ENCODE measurements around the gene MAP1S.

Gene MAP1S

DNA sequence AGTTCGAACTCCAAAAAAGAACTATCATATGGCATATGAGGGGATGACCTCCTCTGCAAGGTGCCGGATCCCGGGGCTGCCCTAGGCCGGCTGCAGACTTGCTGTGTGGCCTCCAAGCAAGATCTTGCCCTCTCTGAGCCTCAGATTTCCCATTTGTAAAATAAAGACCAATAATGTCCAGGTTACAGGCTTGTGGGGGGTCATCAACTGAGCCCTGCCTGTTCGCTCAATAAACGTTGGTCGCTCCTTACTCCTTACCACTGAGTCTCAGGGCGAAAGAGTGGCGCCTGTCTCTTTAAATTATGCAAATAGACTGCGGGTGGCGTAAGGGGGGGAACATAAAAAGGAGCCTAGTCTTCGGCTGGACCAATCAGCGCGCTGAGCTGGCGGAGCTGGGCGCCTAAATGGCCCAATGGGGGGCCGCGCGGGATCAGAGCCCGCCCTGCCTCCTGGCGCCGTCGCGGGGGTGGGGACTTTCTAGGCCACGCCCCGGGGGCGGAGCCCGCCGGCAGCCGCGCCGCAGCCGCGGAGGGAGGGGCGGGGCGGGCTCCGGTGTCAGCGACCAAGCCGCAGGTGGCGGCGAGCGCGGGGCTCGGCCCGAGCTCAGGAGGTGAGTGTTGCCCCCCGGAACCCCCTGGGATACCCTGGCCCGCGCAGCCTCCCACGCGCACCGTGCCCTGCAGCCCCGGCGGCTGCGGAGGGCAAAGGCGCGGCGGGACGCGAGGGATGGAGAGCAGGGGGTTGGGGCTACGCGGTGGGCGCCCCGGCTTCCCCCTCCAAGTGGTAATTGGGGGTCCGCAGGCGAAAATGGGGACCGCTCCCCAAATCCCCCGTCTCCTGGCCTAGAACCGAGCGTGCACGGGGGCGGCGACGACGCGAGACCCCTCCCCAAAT lies 28.2 kb downstream of the MAP1S start:
- H3K79me2 ChIP-seq (ENCODE audit: low read length), result peaks cover 21% of the 10 kb centered on the region
- H2AFZ ChIP-seq (ENCODE audit: low read depth, low read length), result peak overlapping the region; percentile 24; the same call in 1 of the 2 replicates
- H3K4me1 ChIP-seq (ENCODE audit: low read length), result peaks cover 45% of the 10 kb centered on the region
- H3K4me2 ChIP-seq (ENCODE audit: low read length), result peak overlapping the region; percentile 85
- H3K4me3 ChIP-seq (ENCODE audit: low read length), result peak overlapping the region; percentile 83
- H3K36me3 ChIP-seq (replicated peaks; ENCODE audit: low read depth, low read length), result no peaks in the 10 kb centered on the region
- no peaks in the 10 kb centered on the region for H3K9me3 ChIP-seq (ENCODE audit: insufficient read depth, low read length)
- no peaks in the 10 kb centered on the region for H3K27me3 ChIP-seq (ENCODE audit: low read depth, low read length)
- peak overlapping the region; percentile 64 for H3K9ac ChIP-seq (ENCODE audit: low read length)
- H4K20me1 ChIP-seq (ENCODE audit: insufficient read depth, low read length), result no peaks in the 10 kb centered on the region
- no peak for TF ChIP-seq EZH2phosphoT487 (IDR thresholded peaks at IDR 0.05; ENCODE audit: low read depth)
- TF ChIP-seq, protein P1, sequence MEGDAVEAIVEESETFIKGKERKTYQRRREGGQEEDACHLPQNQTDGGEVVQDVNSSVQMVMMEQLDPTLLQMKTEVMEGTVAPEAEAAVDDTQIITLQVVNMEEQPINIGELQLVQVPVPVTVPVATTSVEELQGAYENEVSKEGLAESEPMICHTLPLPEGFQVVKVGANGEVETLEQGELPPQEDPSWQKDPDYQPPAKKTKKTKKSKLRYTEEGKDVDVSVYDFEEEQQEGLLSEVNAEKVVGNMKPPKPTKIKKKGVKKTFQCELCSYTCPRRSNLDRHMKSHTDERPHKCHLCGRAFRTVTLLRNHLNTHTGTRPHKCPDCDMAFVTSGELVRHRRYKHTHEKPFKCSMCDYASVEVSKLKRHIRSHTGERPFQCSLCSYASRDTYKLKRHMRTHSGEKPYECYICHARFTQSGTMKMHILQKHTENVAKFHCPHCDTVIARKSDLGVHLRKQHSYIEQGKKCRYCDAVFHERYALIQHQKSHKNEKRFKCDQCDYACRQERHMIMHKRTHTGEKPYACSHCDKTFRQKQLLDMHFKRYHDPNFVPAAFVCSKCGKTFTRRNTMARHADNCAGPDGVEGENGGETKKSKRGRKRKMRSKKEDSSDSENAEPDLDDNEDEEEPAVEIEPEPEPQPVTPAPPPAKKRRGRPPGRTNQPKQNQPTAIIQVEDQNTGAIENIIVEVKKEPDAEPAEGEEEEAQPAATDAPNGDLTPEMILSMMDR (IDR thresholded peaks at IDR 0.05; ENCODE audit: low read depth, low read length), result no peak
- H3K27ac ChIP-seq (ENCODE audit: low read length), result no peak overlapping the region

DNA sequence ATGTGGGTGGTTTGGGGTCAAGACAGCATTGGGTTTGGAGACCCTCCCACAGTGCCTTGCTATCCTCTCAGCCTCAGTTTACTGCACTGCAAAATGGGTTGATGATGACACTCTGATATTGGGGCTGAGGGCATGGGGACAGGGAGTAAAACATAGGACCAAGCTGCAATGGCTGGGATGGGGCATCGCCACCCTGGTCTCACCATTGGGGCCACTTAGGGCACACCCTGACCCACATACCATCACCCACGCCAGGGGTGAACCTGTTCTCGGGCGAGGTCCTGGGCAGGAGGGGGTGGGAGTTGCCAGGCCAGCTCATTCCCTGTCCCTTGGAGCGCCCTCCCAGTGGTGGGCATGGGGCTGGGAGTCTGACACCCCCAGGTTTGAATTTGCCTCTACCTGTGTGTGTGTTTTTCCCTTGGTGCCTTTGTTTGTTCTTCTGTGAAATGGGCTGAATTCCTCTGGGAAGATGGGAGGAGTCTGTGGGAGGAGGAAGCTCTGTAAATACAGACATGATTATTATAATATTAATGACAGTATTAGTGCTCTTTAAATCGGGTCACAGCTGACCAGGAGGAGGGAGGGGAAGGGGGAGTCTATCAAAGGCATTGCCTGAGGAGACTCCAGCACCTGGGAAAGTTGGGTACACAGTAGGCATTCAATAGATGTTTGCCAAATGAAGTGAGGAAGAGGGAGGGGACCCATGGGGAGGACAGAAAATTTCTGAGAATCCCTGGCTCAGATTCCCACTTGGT lies 29.8 kb downstream of the MAP1S start:
- Histone ChIP-seq H3K9me3 (ENCODE audit: insufficient read depth, low read length) (no peaks in the 10 kb centered on the region), H3K36me3 (replicated peaks; ENCODE audit: low read depth, low read length) (peaks cover 5% of the 10 kb centered on the region), H4K20me1 (ENCODE audit: insufficient read depth, low read length) (no peaks in the 10 kb centered on the region), H3K4me1 (ENCODE audit: low read length) (peaks cover 60% of the 10 kb centered on the region), H2AFZ (ENCODE audit: low read depth, low read length) (no peak overlapping the region), H3K27me3 (ENCODE audit: low read depth, low read length) (no peaks in the 10 kb centered on the region), H3K9ac (ENCODE audit: low read length) (peak overlapping the region; percentile 64; the same call in 1 of the 2 replicates), H3K4me3 (ENCODE audit: low read length) (peak overlapping the region; percentile 83), H3K4me2 (ENCODE audit: low read length) (peak overlapping the region; percentile 85), H3K27ac (ENCODE audit: low read length) (no peak overlapping the region), H3K79me2 (ENCODE audit: low read length) (peaks cover 30% of the 10 kb centered on the region)
- TF ChIP-seq, protein P1 (IDR thresholded peaks at IDR 0.05; ENCODE audit: low read depth, low read length), result no peak
- no peak for TF ChIP-seq EZH2phosphoT487 (IDR thresholded peaks at IDR 0.05; ENCODE audit: low read depth)

DNA sequence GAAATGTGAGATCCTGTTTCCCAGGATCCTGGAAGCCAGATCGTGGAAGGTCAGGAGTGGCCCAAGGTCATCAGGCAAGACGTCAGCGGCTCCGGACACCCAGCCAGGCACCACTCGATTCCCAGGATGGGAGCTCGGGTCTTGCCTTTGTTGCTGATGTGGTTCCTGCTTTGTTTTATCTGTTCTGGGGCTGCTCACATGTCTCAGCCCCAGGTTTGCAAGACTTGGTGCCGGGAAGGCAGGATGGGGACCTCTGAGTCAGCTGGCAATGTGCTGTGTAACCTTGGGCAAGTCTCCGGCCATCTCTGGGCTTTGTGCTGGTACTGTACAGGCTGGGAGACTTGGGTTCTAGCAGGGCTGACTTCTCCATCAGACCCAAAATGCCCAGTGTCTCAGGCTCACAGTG lies 30.6 kb downstream of the MAP1S start:
- no peaks in the 10 kb centered on the region for H3K27me3 ChIP-seq (ENCODE audit: low read depth, low read length)
- no peaks in the 10 kb centered on the region for H3K9me3 ChIP-seq (ENCODE audit: insufficient read depth, low read length)
- peaks cover 68% of the 10 kb centered on the region for H3K4me1 ChIP-seq (ENCODE audit: low read length)
- no peaks in the 10 kb centered on the region for H4K20me1 ChIP-seq (ENCODE audit: insufficient read depth, low read length)
- H3K9ac ChIP-seq (ENCODE audit: low read length), result peak overlapping the region; percentile 83
- H3K79me2 ChIP-seq (ENCODE audit: low read length), result peaks cover 30% of the 10 kb centered on the region
- peak overlapping the region; percentile 85 for H3K4me2 ChIP-seq (ENCODE audit: low read length)
- H3K36me3 ChIP-seq (replicated peaks; ENCODE audit: low read depth, low read length), result peaks cover 6% of the 10 kb centered on the region
- H3K4me3 ChIP-seq (ENCODE audit: low read length), result peak overlapping the region; percentile 76
- peak overlapping the region; percentile 93 for H3K27ac ChIP-seq (ENCODE audit: low read length)
- no peak for TF ChIP-seq EZH2phosphoT487 (IDR thresholded peaks at IDR 0.05; ENCODE audit: low read depth)
- TF ChIP-seq, protein P1 (IDR thresholded peaks at IDR 0.05; ENCODE audit: low read depth, low read length), result no peak
- no peak overlapping the region for H2AFZ ChIP-seq (ENCODE audit: low read depth, low read length)
